Calu3 (cell line): ENCODE data around the gene SBF2. TPM values are rescaled to one million over a fixed set of nuclear protein-coding genes. Genes with fewer than 3 reads are reported as not detected.

ENCODE experiments used
- BruUV-seq: library from RNA; stranded (reverse); fragments of 400-500 nt; replicated peaks from 2 replicates; lab custom pipeline; 2021; lab: Mats Ljungman, UMichigan
- CTCF ChIA-PET: fragments of 300-600 bp; sonication (Branson Sonifier 250); formaldehyde crosslinking; loops from one replicate; lab custom pipeline; 2022; ENCODE audit warnings: antibody characterized with exemption; lab: Charles Lee
- DNase-seq: peaks from one replicate; pipeline ENCODE4 v3.0.0; 2022
- H3K27ac Mint-ChIP-seq: one replicate; pipeline ENCODE4 v1.8.0; 2022; ENCODE audit warnings: mixed read lengths; ENCODE audit not compliant: unreplicated experiment
- H3K27me3 Mint-ChIP-seq: one replicate; pipeline ENCODE4 v1.8.0; 2022; ENCODE audit warnings: mixed read lengths; ENCODE audit not compliant: unreplicated experiment
- H3K36me3 Mint-ChIP-seq: one replicate; pipeline ENCODE4 v1.8.0; 2022; ENCODE audit warnings: mild to moderate bottlenecking, moderate library complexity, mixed read lengths; ENCODE audit not compliant: insufficient read depth, unreplicated experiment
- H3K4me1 Mint-ChIP-seq: one replicate; pipeline ENCODE4 v1.8.0; 2022; ENCODE audit warnings: mild to moderate bottlenecking, low read depth, mixed read lengths; ENCODE audit not compliant: unreplicated experiment
- H3K4me3 Mint-ChIP-seq: one replicate; pipeline ENCODE4 v1.8.0; 2022; ENCODE audit warnings: mild to moderate bottlenecking, low read depth, moderate library complexity, mixed read lengths; ENCODE audit not compliant: unreplicated experiment
- H3K9me3 Mint-ChIP-seq: one replicate; pipeline ENCODE4 v1.8.0; 2022; ENCODE audit warnings: low read depth, mixed read lengths; ENCODE audit not compliant: unreplicated experiment
- CTCF ChIP-seq: fragments of 200-600 bp; IDR thresholded peaks from one replicate; pipeline ENCODE4 v1.8.0; 2022; ENCODE audit warnings: antibody characterized with exemption; ENCODE audit not compliant: unreplicated experiment
- intact Hi-C: fragments of 100-400 bp; cut with micrococcal nuclease; formaldehyde crosslinking; loops from one replicate; pipeline ENCODE4 v1.10.0; 2022; ENCODE audit not compliant: unreplicated experiment
- total RNA-seq: library from RNA; stranded (reverse); gene quantifications from 2 replicates; pipeline ENCODE4 v1.2.3, GENCODE V29; 2022

SBF2 gene
- total RNA-seq, 1 experiment from 2014 or later, result 39.0 TPM

GRCh38 chr11:10317151-10317755 is 23.2 kb upstream of the SBF2 start:
- Mint-ChIP-seq H3K4me1 (no peaks in the 10 kb centered on the region), H3K27me3 (no peaks in the 10 kb centered on the region), H3K9me3 (no peaks in the 10 kb centered on the region), H3K27ac (no peak overlapping the region), H3K36me3 (no peaks in the 10 kb centered on the region), H3K4me3 (no peak overlapping the region)
- TF ChIP-seq CTCF, result no peak
- no peak for DNase-seq
- intact Hi-C loops, result no loop called here
- no TSS peak for BruUV-seq
- CTCF ChIA-PET, result no interaction called here

- Mint-ChIP-seq H3K9me3 (no peaks in the 10 kb centered on the region), H3K27ac (no peak overlapping the region), H3K4me3 (no peak overlapping the region), H3K36me3 (no peaks in the 10 kb centered on the region), H3K4me1 (peaks cover 1% of the 10 kb centered on the region), H3K27me3 (no peaks in the 10 kb centered on the region)
- intact Hi-C loops, result no loop called here
- DNase-seq, result no peak
- no TSS peak for BruUV-seq
- TF ChIP-seq CTCF, result no peak
- CTCF ChIA-PET, result interaction anchor here (1.6 kb wide), 1 partner anchor 11 kb away, joined by 7 read pairs; the partner anchor contains the start of gene ADM
Observed at GRCh38 chr11:10315083-10315482, 21.1 kb upstream of the SBF2 start.

GRCh38 chr11:10314199-10315072 is 20.4 kb upstream of the SBF2 start:
- CTCF ChIA-PET, result interaction anchor here (0.6 to 1.6 kb wide), 2 partner anchors 10 to 182 kb away, joined by 3 to 7 read pairs; partner anchors contain the start of gene ADM
- DNase-seq, result no peak
- Mint-ChIP-seq H3K4me3 (no peak overlapping the region), H3K36me3 (no peaks in the 10 kb centered on the region), H3K27me3 (no peaks in the 10 kb centered on the region), H3K4me1 (peaks cover 8% of the 10 kb centered on the region), H3K9me3 (no peaks in the 10 kb centered on the region), H3K27ac (peak overlapping the region; percentile 45)
- no TSS peak for BruUV-seq
- TF ChIP-seq CTCF, result no peak
- intact Hi-C loops, result no loop called here

GRCh38 chr11:10311802-10312201 is 17.8 kb upstream of the SBF2 start:
- peaks cover 29% of the 10 kb centered on the region for H3K4me1 Mint-ChIP-seq
- H3K9me3 Mint-ChIP-seq, result no peaks in the 10 kb centered on the region
- intact Hi-C loops, result no loop called here
- peaks cover 17% of the 10 kb centered on the region for H3K36me3 Mint-ChIP-seq
- CTCF ChIA-PET, result no interaction called here
- TF ChIP-seq CTCF, result no peak
- no peaks in the 10 kb centered on the region for H3K27me3 Mint-ChIP-seq
- BruUV-seq, result no TSS peak
- H3K27ac Mint-ChIP-seq, result no peak overlapping the region
- H3K4me3 Mint-ChIP-seq, result no peak overlapping the region
- no peak for DNase-seq
